Lower leg skin (tissue), 3 donors: ENCODE measurements around the gene SLC16A3.

Experiments
- CTCF ChIP-seq, 3 donors: fragments of 450-650 bp; IDR thresholded peaks; one replicate each; pipeline ENCODE4 v1.5.1; 2016; ENCODE audit warnings: antibody characterized with exemption in 3 of 3, mild to moderate bottlenecking in 3 of 3, moderate library complexity in 2 of 3
- POLR2A ChIP-seq, 2 donors: fragments of 450-650 bp; IDR thresholded peaks; one replicate each; pipeline ENCODE4 v1.6.1; 2016 to 2017; ENCODE audit warnings: antibody characterized with exemption in 2 of 2, mild to moderate bottlenecking in 1 of 2, moderate library complexity in 1 of 2

DNA sequence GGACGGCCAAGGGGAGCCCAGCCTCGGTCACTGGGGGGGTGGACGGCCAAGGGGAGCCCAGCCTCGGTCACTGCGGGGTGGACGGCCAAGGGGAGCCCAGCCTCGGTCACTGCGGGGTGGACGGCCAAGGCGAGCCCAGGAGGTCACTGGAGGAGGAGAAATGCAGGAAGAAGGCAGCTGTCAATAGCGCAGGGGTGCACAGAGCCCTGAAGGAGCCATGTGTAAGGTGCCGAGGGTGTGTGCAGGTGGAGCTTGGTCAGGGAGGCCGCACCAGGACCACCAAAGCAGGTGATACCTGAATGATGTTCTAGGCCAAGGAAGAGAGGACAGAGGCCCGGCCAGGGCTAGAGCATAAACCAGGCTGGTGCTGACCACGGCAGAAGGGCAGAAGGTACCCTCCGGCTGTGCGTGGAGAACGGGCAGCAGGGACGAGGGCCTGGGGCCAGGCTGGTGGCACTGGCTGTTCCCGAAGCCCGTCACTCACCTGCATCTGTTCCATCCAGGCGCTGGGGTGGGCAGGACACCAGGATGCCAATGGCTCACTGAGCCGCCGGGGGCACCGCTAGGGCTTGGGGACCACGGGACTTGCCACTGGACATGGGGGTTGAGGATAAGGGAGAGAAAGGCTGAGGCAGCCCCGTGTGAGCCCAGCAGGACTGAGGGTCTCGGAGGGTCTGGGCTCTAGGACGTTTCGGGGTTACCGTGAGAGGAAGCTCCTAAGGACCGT, 10.3 kb upstream of the SLC16A3 start:
- TF ChIP-seq CTCF (IDR thresholded peaks at IDR 0.05) (no peak), POLR2A (IDR thresholded peaks at IDR 0.05) (no peak)
